ENCODE data around the gene ADISSP. TPM values are rescaled to one million over a fixed set of nuclear protein-coding genes. Genes with fewer than 3 reads are reported as not detected.

The ADISSP gene
- polyA plus RNA-seq, 2 donors = 18.0 to 33.2 TPM

DNA sequence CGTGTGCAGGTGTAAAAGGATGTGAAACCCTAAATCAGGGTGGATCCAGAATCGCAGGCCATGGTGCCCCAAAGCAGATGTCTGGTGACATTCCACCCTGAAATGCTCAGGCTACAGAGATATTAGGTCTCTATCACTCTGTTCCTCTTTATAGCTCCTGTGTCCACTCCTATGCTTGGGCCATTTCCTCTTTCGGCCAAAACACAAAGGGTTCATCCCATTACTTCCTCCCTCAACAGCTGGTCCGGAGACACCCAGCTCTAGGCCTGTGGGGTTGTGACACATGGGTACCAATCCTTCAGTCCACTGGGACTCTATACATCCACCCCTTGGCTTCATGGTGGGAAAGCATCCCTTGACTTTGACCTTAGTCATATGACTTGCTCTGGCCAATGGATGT, 53.5 kb downstream of the ADISSP start:
- H3K27me3 ChIP-seq (ENCODE audit: control insufficient read depth in 1 of 2, insufficient read depth in 2 of 2, low read length in 2 of 2) = no peaks in the 10 kb centered on the region
- no peak overlapping the region for H3K27ac ChIP-seq (ENCODE audit: low read depth in 2 of 2, low read length in 1 of 2)
- H3K36me3 ChIP-seq (ENCODE audit: control insufficient read depth in 2 of 2, insufficient read depth in 2 of 2, low read length in 1 of 2) = no peaks in the 10 kb centered on the region
- no peaks in the 10 kb centered on the region for H3K9me3 ChIP-seq (ENCODE audit: control insufficient read depth in 2 of 2, insufficient read depth in 1 of 2, low read depth in 1 of 2, low read length in 1 of 2)
- no peak overlapping the region for H3K4me3 ChIP-seq (ENCODE audit: low read depth in 1 of 2, low read length in 2 of 2)
- WGBS, 2 donors = 77 to 81% methylated on average over 4 of the region's 4 CpGs
- H3K4me1 ChIP-seq (ENCODE audit: control insufficient read depth in 2 of 2, insufficient read depth in 2 of 2, low read length in 1 of 2) = no peaks in the 10 kb centered on the region

GRCh38 chr20:3712279-3712873, 55.2 kb downstream of the ADISSP start, which contains the start of gene SIGLEC1:
TSS of gene SIGLEC1 (minus strand) at chr20:3712600. CDS start at chr20:3707128, 5,472 bp downstream.
- no peaks in the 10 kb centered on the region for H3K4me1 ChIP-seq (ENCODE audit: control insufficient read depth in 2 of 2, insufficient read depth in 2 of 2, low read length in 1 of 2)
- 76 to 81% methylated on average over 15 of the region's 15 CpGs for WGBS, 2 donors
- H3K27me3 ChIP-seq (ENCODE audit: control insufficient read depth in 1 of 2, insufficient read depth in 2 of 2, low read length in 2 of 2) = no peaks in the 10 kb centered on the region
- no peaks in the 10 kb centered on the region for H3K9me3 ChIP-seq (ENCODE audit: control insufficient read depth in 2 of 2, insufficient read depth in 1 of 2, low read depth in 1 of 2, low read length in 1 of 2)
- H3K27ac ChIP-seq (ENCODE audit: low read depth in 2 of 2, low read length in 1 of 2) = no peak within 1 kb of the TSS
- no peaks in the 10 kb centered on the region for H3K36me3 ChIP-seq (ENCODE audit: control insufficient read depth in 2 of 2, insufficient read depth in 2 of 2, low read length in 1 of 2)
- H3K4me3 ChIP-seq (ENCODE audit: low read depth in 1 of 2, low read length in 2 of 2) = no peak within 1 kb of the TSS

DNA sequence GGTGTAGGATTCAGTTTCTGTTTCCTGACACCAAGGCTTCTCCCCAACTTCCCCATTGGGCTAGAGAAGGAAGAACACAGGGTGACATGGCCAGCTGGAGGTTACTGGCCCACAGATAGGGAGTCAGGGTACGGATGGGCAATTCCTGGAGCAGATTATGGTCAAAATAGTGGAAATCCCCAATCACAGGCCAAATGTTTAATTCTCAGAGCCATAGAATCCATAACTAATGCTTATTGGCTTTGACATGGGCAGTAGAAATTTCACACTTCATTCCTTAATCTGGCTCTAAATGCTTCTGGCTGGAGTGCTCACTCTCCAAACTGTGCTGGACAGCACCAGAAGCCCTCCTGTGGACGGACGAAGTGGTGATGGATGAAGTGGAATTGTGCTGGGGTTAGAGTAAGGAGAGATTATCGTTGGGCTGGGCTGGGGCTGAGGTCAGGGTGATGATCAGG, 56.0 kb downstream of the ADISSP start:
- 65 to 72% methylated on average over 4 of the region's 4 CpGs for WGBS, 2 donors
- Histone ChIP-seq H3K9me3 (ENCODE audit: control insufficient read depth in 2 of 2, insufficient read depth in 1 of 2, low read depth in 1 of 2, low read length in 1 of 2) (no peaks in the 10 kb centered on the region), H3K36me3 (ENCODE audit: control insufficient read depth in 2 of 2, insufficient read depth in 2 of 2, low read length in 1 of 2) (no peaks in the 10 kb centered on the region), H3K4me1 (ENCODE audit: control insufficient read depth in 2 of 2, insufficient read depth in 2 of 2, low read length in 1 of 2) (no peaks in the 10 kb centered on the region), H3K27ac (ENCODE audit: low read depth in 2 of 2, low read length in 1 of 2) (no peak overlapping the region), H3K4me3 (ENCODE audit: low read depth in 1 of 2, low read length in 2 of 2) (no peak overlapping the region), H3K27me3 (ENCODE audit: control insufficient read depth in 1 of 2, insufficient read depth in 2 of 2, low read length in 2 of 2) (no peaks in the 10 kb centered on the region)

DNA sequence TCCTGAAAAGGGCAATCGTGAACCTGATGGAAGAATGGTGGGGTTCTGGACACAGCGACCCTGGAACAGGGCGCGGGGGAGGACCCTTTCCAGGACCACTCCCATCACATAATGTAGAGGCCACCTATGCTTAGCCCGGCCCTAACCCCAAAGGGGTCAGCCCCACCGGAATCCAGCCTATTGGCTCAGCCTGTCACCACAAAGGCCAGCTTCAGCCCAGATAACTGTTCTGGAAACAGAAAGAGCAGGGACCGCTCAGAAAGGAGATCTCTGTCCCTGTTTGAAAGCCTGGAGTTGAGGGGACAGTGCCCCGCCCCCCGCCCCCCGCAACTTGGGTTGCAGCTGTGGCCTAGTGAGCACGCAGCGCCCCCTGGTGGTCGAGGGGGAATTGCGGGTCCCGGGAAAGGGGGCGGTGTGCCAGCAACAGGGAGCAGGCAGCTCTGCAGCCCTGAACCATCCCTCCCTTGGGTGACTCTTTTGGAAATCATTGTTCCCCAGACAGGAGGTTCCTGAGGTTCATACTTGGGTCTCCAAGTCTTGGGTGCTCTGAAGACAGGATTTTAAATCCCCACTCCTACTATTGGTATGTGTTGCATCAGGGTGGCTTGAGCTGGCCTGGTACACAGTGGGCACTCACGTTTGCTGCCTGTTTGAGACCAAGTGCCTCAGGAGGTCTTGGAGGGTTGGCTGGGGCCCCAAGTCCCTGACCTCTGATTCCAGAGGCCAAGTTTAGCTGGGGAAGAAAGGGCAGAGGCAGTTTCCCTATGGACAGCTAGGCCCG, 56.7 kb downstream of the ADISSP start:
- Histone ChIP-seq H3K4me3 (ENCODE audit: low read depth in 1 of 2, low read length in 2 of 2) (no peak overlapping the region), H3K36me3 (ENCODE audit: control insufficient read depth in 2 of 2, insufficient read depth in 2 of 2, low read length in 1 of 2) (no peaks in the 10 kb centered on the region), H3K27ac (ENCODE audit: low read depth in 2 of 2, low read length in 1 of 2) (no peak overlapping the region), H3K9me3 (ENCODE audit: control insufficient read depth in 2 of 2, insufficient read depth in 1 of 2, low read depth in 1 of 2, low read length in 1 of 2) (no peaks in the 10 kb centered on the region), H3K27me3 (ENCODE audit: control insufficient read depth in 1 of 2, insufficient read depth in 2 of 2, low read length in 2 of 2) (no peaks in the 10 kb centered on the region), H3K4me1 (ENCODE audit: control insufficient read depth in 2 of 2, insufficient read depth in 2 of 2, low read length in 1 of 2) (no peaks in the 10 kb centered on the region)
- WGBS, 2 donors = 34 to 38% methylated on average over 18 of the region's 18 CpGs

DNA sequence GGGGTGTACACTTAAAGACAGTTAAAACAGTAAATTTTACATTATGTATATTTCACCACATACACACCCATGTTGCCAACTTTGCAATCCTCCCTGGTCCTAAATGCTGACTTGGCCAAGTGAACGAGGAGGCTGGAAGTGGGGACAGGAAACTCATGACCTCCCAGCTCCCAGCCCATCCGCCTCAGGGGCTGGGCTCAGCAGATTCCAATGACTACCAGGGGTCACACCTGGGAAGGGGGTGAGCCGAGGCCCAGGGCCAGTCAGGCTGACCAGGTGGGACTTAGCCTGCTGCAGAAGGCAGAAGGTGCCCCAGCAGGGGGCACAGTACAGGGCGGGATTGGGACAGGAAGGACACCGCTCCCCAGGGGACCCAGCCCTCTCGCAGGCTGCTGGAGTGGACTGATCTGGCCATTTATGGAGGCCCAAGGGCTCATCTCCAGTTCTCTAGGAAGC, 57.5 kb downstream of the ADISSP start:
- H3K4me3 ChIP-seq (ENCODE audit: low read depth in 1 of 2, low read length in 2 of 2) = no peak overlapping the region
- WGBS, 2 donors = 57 to 62% methylated on average over 4 to 6 of the region's 6 CpGs
- H3K9me3 ChIP-seq (ENCODE audit: control insufficient read depth in 2 of 2, insufficient read depth in 1 of 2, low read depth in 1 of 2, low read length in 1 of 2) = no peaks in the 10 kb centered on the region

DNA sequence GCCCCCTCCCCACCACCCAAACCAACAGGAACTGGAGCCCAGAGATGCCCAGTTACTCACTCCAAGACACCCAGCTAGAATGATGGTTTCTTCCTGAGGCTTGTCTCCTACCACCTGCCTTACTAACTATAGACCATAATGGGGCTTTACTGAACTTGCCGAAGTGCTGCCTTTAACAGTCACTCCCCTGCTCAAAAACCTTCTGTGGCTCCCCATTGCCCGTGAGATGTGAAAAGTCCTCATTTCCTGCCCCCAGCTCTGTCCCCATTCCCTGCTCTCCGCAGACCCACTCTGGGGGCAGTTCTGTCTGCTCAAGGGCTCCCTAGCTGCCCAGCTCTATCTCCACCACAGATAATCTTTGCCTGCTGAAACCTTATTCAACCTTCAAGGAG, 60.0 kb downstream of the ADISSP start:
- no peak overlapping the region for H3K4me3 ChIP-seq (ENCODE audit: low read depth in 1 of 2, low read length in 2 of 2)
- no peaks in the 10 kb centered on the region for H3K4me1 ChIP-seq (ENCODE audit: control insufficient read depth in 2 of 2, insufficient read depth in 2 of 2, low read length in 1 of 2)
- no peaks in the 10 kb centered on the region for H3K27me3 ChIP-seq (ENCODE audit: control insufficient read depth in 1 of 2, insufficient read depth in 2 of 2, low read length in 2 of 2)
- no peaks in the 10 kb centered on the region for H3K36me3 ChIP-seq (ENCODE audit: control insufficient read depth in 2 of 2, insufficient read depth in 2 of 2, low read length in 1 of 2)
- H3K27ac ChIP-seq (ENCODE audit: low read depth in 2 of 2, low read length in 1 of 2) = no peak overlapping the region
- 92 to 94% methylated on average over 3 of the region's 3 CpGs for WGBS, 2 donors
- H3K9me3 ChIP-seq (ENCODE audit: control insufficient read depth in 2 of 2, insufficient read depth in 1 of 2, low read depth in 1 of 2, low read length in 1 of 2) = no peaks in the 10 kb centered on the region

More for the DNA sequence above, 57.5 kb downstream of the ADISSP start:
- Histone ChIP-seq H3K36me3 (ENCODE audit: control insufficient read depth in 2 of 2, insufficient read depth in 2 of 2, low read length in 1 of 2) (no peaks in the 10 kb centered on the region), H3K27me3 (ENCODE audit: control insufficient read depth in 1 of 2, insufficient read depth in 2 of 2, low read length in 2 of 2) (no peaks in the 10 kb centered on the region), H3K4me1 (ENCODE audit: control insufficient read depth in 2 of 2, insufficient read depth in 2 of 2, low read length in 1 of 2) (no peaks in the 10 kb centered on the region), H3K27ac (ENCODE audit: low read depth in 2 of 2, low read length in 1 of 2) (no peak overlapping the region)

DNA sequence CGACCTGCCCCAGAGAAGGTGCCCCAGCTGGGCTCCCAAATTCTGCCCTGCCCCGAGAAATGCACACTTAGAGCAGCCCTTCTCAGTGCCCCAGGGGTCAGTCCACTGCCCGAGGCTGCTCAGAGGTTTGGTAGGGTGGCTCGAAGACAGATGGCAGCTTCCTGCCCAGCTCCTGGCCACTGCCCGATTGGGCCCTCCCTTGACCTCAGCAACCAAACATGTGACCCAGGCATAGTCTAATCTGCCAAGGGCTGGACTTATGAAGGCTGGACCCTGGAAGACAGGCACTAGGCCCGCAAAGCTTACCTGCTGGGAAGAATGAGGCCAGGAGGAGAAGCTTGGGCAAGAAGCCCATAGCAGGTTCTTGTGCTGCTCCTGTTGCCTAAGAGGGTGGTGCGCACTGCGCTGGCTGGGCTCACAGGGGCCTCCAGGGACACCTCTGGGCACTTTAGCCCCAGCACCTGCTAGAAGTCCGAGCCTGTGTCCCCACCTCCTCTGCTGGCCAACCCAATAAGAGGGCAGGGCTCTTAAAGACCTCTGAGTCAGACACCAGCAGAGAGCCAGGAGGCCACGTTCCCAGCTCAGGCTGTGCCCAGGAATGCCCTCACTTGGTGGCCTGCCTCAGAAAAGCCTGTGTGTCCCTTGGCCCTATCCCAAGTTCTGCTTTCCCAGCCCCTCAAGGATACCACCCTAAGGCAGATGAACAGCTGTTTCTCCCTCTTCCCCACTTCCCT, 60.6 kb downstream of the ADISSP start:
- no peaks in the 10 kb centered on the region for H3K36me3 ChIP-seq (ENCODE audit: control insufficient read depth in 2 of 2, insufficient read depth in 2 of 2, low read length in 1 of 2)
- 74 to 82% methylated on average over 10 of the region's 10 CpGs for WGBS, 2 donors

DNA sequence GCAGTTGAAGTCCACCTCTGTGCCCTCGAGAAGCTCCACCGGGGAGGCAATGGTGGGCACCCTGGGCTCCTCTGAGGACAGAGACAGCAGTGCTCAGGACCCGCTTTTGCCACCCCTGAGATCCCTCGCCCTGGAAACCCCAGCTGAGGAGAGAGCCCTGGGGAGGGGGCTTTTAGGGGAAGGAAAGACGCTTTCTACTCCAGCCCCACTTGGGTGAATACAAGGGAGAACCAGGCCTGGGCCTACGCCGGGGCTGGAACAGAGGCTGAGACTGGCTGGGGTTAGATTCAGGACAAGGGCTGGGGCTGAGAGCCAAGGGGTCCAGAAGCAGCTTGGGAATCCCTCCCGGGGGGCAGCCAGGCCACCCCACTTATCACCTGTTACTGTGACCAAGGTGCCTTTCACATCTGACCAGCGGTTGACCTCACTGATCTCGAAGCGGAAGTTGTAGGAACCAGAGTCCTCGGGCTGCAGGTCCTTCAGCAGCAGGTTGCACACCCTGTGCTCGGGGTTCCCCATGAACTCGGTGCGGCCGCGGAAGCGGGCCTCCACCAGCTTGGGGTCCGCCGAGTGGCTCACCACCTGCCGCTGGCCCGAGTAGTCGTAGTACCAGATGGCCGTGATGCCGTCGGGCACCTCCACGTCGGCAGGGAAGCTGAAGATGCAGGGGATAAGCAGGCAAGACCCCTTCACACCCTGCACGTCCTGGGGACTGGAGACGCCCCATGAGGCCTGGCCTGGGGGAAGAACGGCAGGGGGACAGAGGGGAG, 61.4 kb downstream of the ADISSP start:
- no peaks in the 10 kb centered on the region for H3K4me1 ChIP-seq (ENCODE audit: control insufficient read depth in 2 of 2, insufficient read depth in 2 of 2, low read length in 1 of 2)
- no peaks in the 10 kb centered on the region for H3K9me3 ChIP-seq (ENCODE audit: control insufficient read depth in 2 of 2, insufficient read depth in 1 of 2, low read depth in 1 of 2, low read length in 1 of 2)
- no peaks in the 10 kb centered on the region for H3K27me3 ChIP-seq (ENCODE audit: control insufficient read depth in 1 of 2, insufficient read depth in 2 of 2, low read length in 2 of 2)
- no peak overlapping the region for H3K4me3 ChIP-seq (ENCODE audit: low read depth in 1 of 2, low read length in 2 of 2)
- 93 to 94% methylated on average over 31 of the region's 31 CpGs for WGBS, 2 donors
- H3K27ac ChIP-seq (ENCODE audit: low read depth in 2 of 2, low read length in 1 of 2) = no peak overlapping the region
- no peaks in the 10 kb centered on the region for H3K36me3 ChIP-seq (ENCODE audit: control insufficient read depth in 2 of 2, insufficient read depth in 2 of 2, low read length in 1 of 2)

More for the DNA sequence above, 60.6 kb downstream of the ADISSP start:
- Histone ChIP-seq H3K4me3 (ENCODE audit: low read depth in 1 of 2, low read length in 2 of 2) (no peak overlapping the region), H3K9me3 (ENCODE audit: control insufficient read depth in 2 of 2, insufficient read depth in 1 of 2, low read depth in 1 of 2, low read length in 1 of 2) (no peaks in the 10 kb centered on the region), H3K27ac (ENCODE audit: low read depth in 2 of 2, low read length in 1 of 2) (no peak overlapping the region), H3K27me3 (ENCODE audit: control insufficient read depth in 1 of 2, insufficient read depth in 2 of 2, low read length in 2 of 2) (no peaks in the 10 kb centered on the region), H3K4me1 (ENCODE audit: control insufficient read depth in 2 of 2, insufficient read depth in 2 of 2, low read length in 1 of 2) (no peaks in the 10 kb centered on the region)

GRCh38 chr20:3705491-3705969, 62.0 kb downstream of the ADISSP start:
- Histone ChIP-seq H3K4me1 (ENCODE audit: control insufficient read depth in 2 of 2, insufficient read depth in 2 of 2, low read length in 1 of 2) (no peaks in the 10 kb centered on the region), H3K4me3 (ENCODE audit: low read depth in 1 of 2, low read length in 2 of 2) (no peak overlapping the region), H3K9me3 (ENCODE audit: control insufficient read depth in 2 of 2, insufficient read depth in 1 of 2, low read depth in 1 of 2, low read length in 1 of 2) (no peaks in the 10 kb centered on the region), H3K36me3 (ENCODE audit: control insufficient read depth in 2 of 2, insufficient read depth in 2 of 2, low read length in 1 of 2) (no peaks in the 10 kb centered on the region), H3K27me3 (ENCODE audit: control insufficient read depth in 1 of 2, insufficient read depth in 2 of 2, low read length in 2 of 2) (no peaks in the 10 kb centered on the region), H3K27ac (ENCODE audit: low read depth in 2 of 2, low read length in 1 of 2) (no peak overlapping the region)
- 86 to 89% methylated on average over 14 of the region's 14 CpGs for WGBS, 2 donors

Data from esophagus (tissue), 2 donors.